ENCODE data around the gene DSTN. TPM values are rescaled to one million over a fixed set of nuclear protein-coding genes. Genes with fewer than 3 reads are reported as not detected.
A peak's percentile ranks its signal among the peaks of the same experiment; 100 is the strongest.

The DSTN gene
- total RNA-seq, result 10 to 100 TPM; 42.9 to 45.8 TPM

- Mint-ChIP-seq H3K4me3 (peak within 1 kb of the TSS; percentile 96), H3K36me3 (ENCODE audit: low read depth) (peaks cover 6% of the 10 kb centered on the region), H3K27ac (peak within 1 kb of the TSS; percentile 92), H3K27me3 (peaks cover 3% of the 10 kb centered on the region), H3K9me3 (no peaks in the 10 kb centered on the region), H3K4me1 (peaks cover 12% of the 10 kb centered on the region)
- ATAC-seq (replicated peaks), result peak; percentile 94
These were observed at the start of gene DSTN for GRCh38 chr20:17569616-17570346. DSTN (plus strand) TSS chr20:17570075; CDS start chr20:17570209, 134 bp downstream.

- Mint-ChIP-seq H3K27ac (peak overlapping the region; percentile 29), H3K4me3 (no peak overlapping the region), H3K27me3 (no peaks in the 10 kb centered on the region), H3K9me3 (no peaks in the 10 kb centered on the region), H3K36me3 (ENCODE audit: low read depth) (no peaks in the 10 kb centered on the region), H3K4me1 (peaks cover 5% of the 10 kb centered on the region)
- ATAC-seq (replicated peaks), result no peak
These were observed 49.3 kb upstream of the DSTN start for GRCh38 chr20:17520583-17520982.

- no peaks in the 10 kb centered on the region for H3K36me3 Mint-ChIP-seq (ENCODE audit: low read depth)
- peaks cover 5% of the 10 kb centered on the region for H3K4me1 Mint-ChIP-seq
- H3K9me3 Mint-ChIP-seq, result no peaks in the 10 kb centered on the region
- no peak for ATAC-seq (replicated peaks)
- no peak overlapping the region for H3K27ac Mint-ChIP-seq
- H3K27me3 Mint-ChIP-seq, result no peaks in the 10 kb centered on the region
- no peak overlapping the region for H3K4me3 Mint-ChIP-seq
These were observed 47.3 kb upstream of the DSTN start for GRCh38 chr20:17522528-17522927.

- H3K4me3 Mint-ChIP-seq, result no peak overlapping the region
- H3K9me3 Mint-ChIP-seq, result no peaks in the 10 kb centered on the region
- H3K4me1 Mint-ChIP-seq, result peaks cover 5% of the 10 kb centered on the region
- H3K27ac Mint-ChIP-seq, result no peak overlapping the region
- H3K36me3 Mint-ChIP-seq (ENCODE audit: low read depth), result no peaks in the 10 kb centered on the region
- no peak for ATAC-seq (replicated peaks)
- no peaks in the 10 kb centered on the region for H3K27me3 Mint-ChIP-seq
These were observed 46.5 kb upstream of the DSTN start for GRCh38 chr20:17523326-17523725.

- H3K27me3 Mint-ChIP-seq, result no peaks in the 10 kb centered on the region
- no peaks in the 10 kb centered on the region for H3K9me3 Mint-ChIP-seq
- H3K4me1 Mint-ChIP-seq, result peaks cover 5% of the 10 kb centered on the region
- ATAC-seq (replicated peaks), result no peak
- H3K36me3 Mint-ChIP-seq (ENCODE audit: low read depth), result no peaks in the 10 kb centered on the region
- no peak overlapping the region for H3K4me3 Mint-ChIP-seq
- no peak overlapping the region for H3K27ac Mint-ChIP-seq
These were observed 45.3 kb upstream of the DSTN start for GRCh38 chr20:17524560-17524959.

GRCh38 chr20:17525132-17525531 lies 44.7 kb upstream of the DSTN start:
- H3K27me3 Mint-ChIP-seq, result no peaks in the 10 kb centered on the region
- peaks cover 5% of the 10 kb centered on the region for H3K4me1 Mint-ChIP-seq
- H3K27ac Mint-ChIP-seq, result no peak overlapping the region
- no peak for ATAC-seq (replicated peaks)
- H3K36me3 Mint-ChIP-seq (ENCODE audit: low read depth), result no peaks in the 10 kb centered on the region
- no peak overlapping the region for H3K4me3 Mint-ChIP-seq
- H3K9me3 Mint-ChIP-seq, result no peaks in the 10 kb centered on the region

- H3K27me3 Mint-ChIP-seq, result no peaks in the 10 kb centered on the region
- H3K36me3 Mint-ChIP-seq (ENCODE audit: low read depth), result no peaks in the 10 kb centered on the region
- H3K9me3 Mint-ChIP-seq, result no peaks in the 10 kb centered on the region
- H3K4me1 Mint-ChIP-seq, result peaks cover 1% of the 10 kb centered on the region
- H3K27ac Mint-ChIP-seq, result no peak overlapping the region
- ATAC-seq (replicated peaks), result no peak
- H3K4me3 Mint-ChIP-seq, result no peak overlapping the region
These were observed 44.2 kb upstream of the DSTN start for GRCh38 chr20:17525650-17526049.

- Mint-ChIP-seq H3K9me3 (no peaks in the 10 kb centered on the region), H3K27ac (no peak overlapping the region), H3K4me1 (no peaks in the 10 kb centered on the region), H3K27me3 (no peaks in the 10 kb centered on the region), H3K36me3 (ENCODE audit: low read depth) (no peaks in the 10 kb centered on the region), H3K4me3 (peak overlapping the region; percentile 71)
- ATAC-seq (replicated peaks), result no peak
These were observed 40.3 kb upstream of the DSTN start for GRCh38 chr20:17529586-17529985.

- no peaks in the 10 kb centered on the region for H3K36me3 Mint-ChIP-seq (ENCODE audit: low read depth)
- no peak for ATAC-seq (replicated peaks)
- no peaks in the 10 kb centered on the region for H3K27me3 Mint-ChIP-seq
- no peak overlapping the region for H3K27ac Mint-ChIP-seq
- no peaks in the 10 kb centered on the region for H3K9me3 Mint-ChIP-seq
- peak overlapping the region; percentile 71 for H3K4me3 Mint-ChIP-seq
- H3K4me1 Mint-ChIP-seq, result no peaks in the 10 kb centered on the region
These were observed 39.7 kb upstream of the DSTN start for GRCh38 chr20:17530153-17530552.

GRCh38 chr20:17530716-17531664 lies 38.9 kb upstream of the DSTN start, which contains the start of gene BFSP1:
BFSP1 (minus strand) TSS chr20:17531379; CDS start chr20:17531329, 50 bp downstream.
- no peaks in the 10 kb centered on the region for H3K36me3 Mint-ChIP-seq (ENCODE audit: low read depth)
- no peaks in the 10 kb centered on the region for H3K9me3 Mint-ChIP-seq
- no peak within 1 kb of the TSS for H3K27ac Mint-ChIP-seq
- ATAC-seq (replicated peaks), result peak; percentile 83
- no peaks in the 10 kb centered on the region for H3K4me1 Mint-ChIP-seq
- no peaks in the 10 kb centered on the region for H3K27me3 Mint-ChIP-seq
- H3K4me3 Mint-ChIP-seq, result peak within 1 kb of the TSS; percentile 83

- no peaks in the 10 kb centered on the region for H3K9me3 Mint-ChIP-seq
- no peak overlapping the region for H3K27ac Mint-ChIP-seq
- H3K36me3 Mint-ChIP-seq (ENCODE audit: low read depth), result no peaks in the 10 kb centered on the region
- H3K27me3 Mint-ChIP-seq, result no peaks in the 10 kb centered on the region
- ATAC-seq (replicated peaks), result no peak
- no peaks in the 10 kb centered on the region for H3K4me1 Mint-ChIP-seq
- H3K4me3 Mint-ChIP-seq, result peak overlapping the region; percentile 83
These were observed 38.2 kb upstream of the DSTN start for GRCh38 chr20:17531665-17532025.

- ATAC-seq (replicated peaks), result peak; percentile 27
- Mint-ChIP-seq H3K9me3 (no peaks in the 10 kb centered on the region), H3K27me3 (peaks cover 3% of the 10 kb centered on the region), H3K4me1 (peaks cover 1% of the 10 kb centered on the region), H3K36me3 (ENCODE audit: low read depth) (no peaks in the 10 kb centered on the region), H3K4me3 (no peak overlapping the region), H3K27ac (no peak overlapping the region)
These were observed 36.5 kb upstream of the DSTN start for GRCh38 chr20:17533396-17533795.

- Mint-ChIP-seq H3K4me3 (no peak overlapping the region), H3K36me3 (ENCODE audit: low read depth) (no peaks in the 10 kb centered on the region), H3K4me1 (peaks cover 6% of the 10 kb centered on the region), H3K27me3 (peaks cover 9% of the 10 kb centered on the region), H3K27ac (no peak overlapping the region), H3K9me3 (no peaks in the 10 kb centered on the region)
- ATAC-seq (replicated peaks), result no peak
These were observed 35.8 kb upstream of the DSTN start for GRCh38 chr20:17534077-17534476.

GRCh38 chr20:17536944-17537444 lies 32.9 kb upstream of the DSTN start:
- ATAC-seq (replicated peaks), result peak; percentile 82
- Mint-ChIP-seq H3K9me3 (no peaks in the 10 kb centered on the region), H3K36me3 (ENCODE audit: low read depth) (no peaks in the 10 kb centered on the region), H3K27me3 (peaks cover 18% of the 10 kb centered on the region), H3K27ac (no peak overlapping the region), H3K4me3 (no peak overlapping the region), H3K4me1 (peaks cover 6% of the 10 kb centered on the region)

Data from activated T-helper 17 cell treated with anti-CD3 and anti-CD28 coated beads, Interleukin-2, amount 50 U/mL, for 72 hours (primary cell).